ENCODE data around the gene PLIN5.
"Not testable (repeated sequence)": the region's sequence is repeated elsewhere in the genome, so short reads cannot be mapped to it uniquely, and the experiment has no call there.

Gene PLIN5

DNA sequence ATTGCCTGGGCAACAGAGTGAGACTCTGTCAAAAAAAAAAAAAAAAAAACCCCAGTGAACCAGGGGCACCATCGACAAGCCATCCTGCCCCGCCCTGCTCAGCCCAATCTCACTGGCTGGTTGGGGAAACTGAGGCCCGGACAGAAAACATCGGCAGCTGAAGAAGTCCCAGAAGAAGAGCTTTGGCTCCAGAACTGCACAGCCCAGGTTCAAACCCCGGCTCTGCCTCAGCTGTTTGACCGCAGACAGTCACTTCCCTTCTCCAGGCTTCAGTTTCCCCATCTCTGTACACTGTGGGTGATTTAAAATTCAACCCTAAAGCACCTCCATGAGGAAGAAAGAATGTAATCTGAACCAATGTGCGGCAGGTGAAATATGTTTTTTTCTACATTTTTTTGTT, 33.9 kb upstream of the PLIN5 start:
- DNase-seq (ENCODE audit: low read depth in 2 of 3, low spot score in 1 of 3) = no peak

GRCh38 chr19:4567584-4568071, 32.6 kb upstream of the PLIN5 start:
- peak; percentile 50 to 80 (median 52) for DNase-seq (ENCODE audit: low read depth in 2 of 3, low spot score in 1 of 3)

DNA sequence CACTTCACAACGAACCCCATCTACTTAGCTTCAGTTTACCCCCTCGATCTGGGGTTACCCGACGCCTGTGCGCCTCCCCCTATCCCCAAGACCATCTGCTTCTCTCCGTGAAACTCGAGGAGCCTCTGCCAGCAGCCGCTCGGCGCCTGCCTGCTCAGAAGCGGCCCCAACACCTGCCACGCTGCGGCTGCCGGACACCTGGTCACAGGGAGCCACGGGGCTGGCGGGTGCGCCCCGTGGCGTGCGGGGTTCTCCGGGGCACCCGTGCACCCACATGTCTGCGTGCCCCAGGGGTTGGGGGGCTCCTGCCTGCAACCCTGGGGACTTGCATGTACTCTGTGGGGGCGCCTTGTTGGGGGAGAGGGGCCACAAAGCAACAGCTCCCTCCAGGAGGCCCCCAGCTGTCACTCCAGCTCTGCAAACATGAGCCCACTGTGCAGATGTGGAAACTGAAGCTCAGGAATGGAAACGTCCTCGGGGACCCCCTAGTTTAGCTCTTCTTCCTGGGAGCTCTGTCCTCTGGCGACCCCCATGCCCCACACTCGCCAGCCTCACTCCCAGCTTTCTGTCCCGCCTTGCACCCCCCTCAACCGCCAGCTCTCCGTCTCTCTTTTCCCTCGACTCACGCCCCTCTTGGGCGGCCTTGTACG, 31.5 kb upstream of the PLIN5 start:
- DNase-seq (ENCODE audit: low read depth in 2 of 3, low spot score in 1 of 3) = no peak

DNA sequence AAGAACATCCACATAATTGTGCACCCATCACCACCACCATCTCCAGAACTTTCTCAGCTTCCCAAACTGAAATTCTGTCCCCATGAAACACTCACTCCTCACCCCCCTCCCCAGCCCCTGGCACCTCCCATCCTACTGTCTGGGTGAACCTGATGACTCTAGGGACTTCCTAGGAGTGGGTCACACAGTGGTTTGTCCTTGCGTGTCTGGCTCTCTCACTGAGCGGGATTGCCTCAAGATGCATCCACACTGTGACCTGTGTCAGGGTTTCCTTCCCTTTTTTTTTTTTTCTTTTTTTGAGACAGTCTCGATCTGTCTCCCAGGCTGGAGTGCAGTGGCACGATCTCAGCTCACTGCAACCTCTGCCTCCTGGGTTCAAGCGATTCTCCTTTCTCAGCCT, 28.5 kb upstream of the PLIN5 start:
- not testable (repeated sequence) for DNase-seq (ENCODE audit: low read depth in 2 of 3, low spot score in 1 of 3)

DNA sequence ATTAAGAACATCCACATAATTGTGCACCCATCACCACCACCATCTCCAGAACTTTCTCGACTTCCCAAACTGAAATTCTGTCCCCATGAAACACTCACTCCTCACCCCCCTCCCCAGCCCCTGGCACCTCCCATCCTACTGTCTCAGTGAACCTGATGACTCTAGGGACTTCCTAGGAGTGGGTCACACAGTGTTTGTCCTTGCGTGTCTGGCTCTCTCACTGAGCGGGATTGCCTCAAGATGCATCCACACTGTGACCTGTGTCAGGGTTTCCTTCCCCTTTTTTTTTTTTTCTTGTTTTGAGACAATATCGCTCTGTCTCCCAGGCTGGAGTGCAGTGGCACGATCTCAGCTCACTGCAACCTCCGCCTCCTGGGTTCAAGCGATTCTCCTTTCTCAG, 27.1 kb upstream of the PLIN5 start:
- DNase-seq (ENCODE audit: low read depth in 2 of 3, low spot score in 1 of 3) = not testable (repeated sequence)

GRCh38 chr19:4559569-4559968, 24.5 kb upstream of the PLIN5 start, which contains the start of gene SEMA6B:
SEMA6B (minus strand) TSS chr19:4559684; CDS start chr19:4558457, 1,227 bp downstream.
- DNase-seq (ENCODE audit: low read depth in 2 of 3, low spot score in 1 of 3) = no peak

DNA sequence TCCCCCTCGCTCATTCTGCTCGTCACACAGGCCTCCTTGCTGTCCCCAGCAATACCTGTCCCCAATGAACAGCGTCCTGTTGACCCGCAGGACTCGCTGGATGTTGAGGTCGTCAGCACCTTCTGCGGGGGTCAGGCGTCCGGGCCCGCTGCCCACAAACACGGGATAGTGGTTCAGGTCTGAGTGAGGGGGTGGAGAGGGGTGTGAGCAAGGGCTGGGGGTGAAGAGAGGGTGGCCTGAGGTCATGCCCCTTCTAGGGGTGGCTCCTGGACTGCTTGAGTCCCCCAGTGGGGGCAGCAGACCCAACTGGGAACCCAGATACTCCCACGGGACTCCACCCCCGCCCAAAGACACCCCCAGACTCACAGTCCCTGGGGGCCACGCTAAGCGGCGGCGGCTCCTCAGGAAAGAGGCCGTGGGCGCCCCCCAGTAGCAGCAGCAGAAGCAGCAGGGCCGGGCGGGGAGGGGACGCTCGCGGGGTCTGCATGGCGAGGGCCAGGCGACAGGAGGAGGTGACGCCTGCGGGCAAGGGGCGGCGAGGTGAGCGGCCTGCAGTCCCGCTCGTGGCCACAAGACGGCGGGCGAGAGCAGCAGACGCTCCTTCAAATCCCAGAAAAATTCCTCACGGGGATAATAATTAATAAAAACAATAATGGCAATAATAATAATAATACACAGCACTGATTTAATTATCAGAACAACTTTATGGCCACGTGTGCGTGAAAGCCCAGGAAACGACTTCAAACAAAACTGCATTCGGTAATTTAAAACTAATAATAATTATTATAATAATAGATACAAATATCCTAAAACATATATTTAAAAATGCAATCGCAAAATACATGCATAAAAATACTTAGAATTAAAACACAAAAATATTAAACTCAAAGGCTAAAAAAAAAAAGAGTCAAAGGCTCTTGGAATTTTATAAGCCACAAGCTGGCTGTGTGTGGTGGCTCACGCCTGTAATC, 23.2 kb upstream of the PLIN5 start:
- DNase-seq (ENCODE audit: low read depth in 2 of 3, low spot score in 1 of 3) = peak in 2 of 3 donors; percentile 18 to 35

DNA sequence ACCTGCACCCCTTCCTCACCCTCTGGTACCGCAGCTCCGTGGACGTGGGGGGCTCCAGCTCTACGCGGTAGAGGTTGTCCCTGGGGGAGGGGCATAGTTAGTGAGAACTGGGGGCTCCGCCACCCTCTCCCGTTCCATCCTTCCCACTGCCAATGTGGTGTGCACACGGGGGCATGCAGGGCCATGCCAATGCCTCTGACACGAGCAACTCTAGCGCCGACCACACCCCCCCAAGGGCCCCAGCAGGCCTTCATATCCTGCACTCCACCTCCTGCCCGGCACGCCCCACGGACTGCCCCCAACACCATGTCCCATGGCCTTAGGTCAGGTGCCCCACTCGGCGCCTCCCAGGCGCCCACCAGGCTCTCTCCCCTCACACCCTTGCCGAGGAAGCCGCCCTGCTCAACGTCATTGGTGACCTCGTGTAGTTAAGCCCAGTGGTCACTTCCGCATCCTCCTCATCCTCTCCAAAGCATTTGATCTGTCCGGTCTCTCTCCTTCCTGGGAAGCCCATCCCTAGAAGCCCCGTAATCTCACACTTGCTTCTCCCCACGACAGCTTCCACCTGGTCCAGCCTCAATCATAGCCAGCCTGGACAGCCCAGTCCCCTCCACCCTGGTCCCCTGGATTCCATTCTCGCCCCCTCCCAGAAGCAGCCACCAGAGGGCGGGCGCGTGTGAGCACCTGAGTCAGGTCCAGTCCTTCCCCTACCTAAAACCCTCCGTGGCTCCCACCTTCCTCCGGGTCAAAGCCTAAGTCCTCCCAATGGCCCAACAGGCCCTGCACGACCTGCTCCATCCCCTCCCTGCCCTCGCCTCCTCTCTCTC, 22.3 kb upstream of the PLIN5 start:
- peak in 1 of 3 donors; percentile 21 for DNase-seq (ENCODE audit: low read depth in 2 of 3, low spot score in 1 of 3)

DNA sequence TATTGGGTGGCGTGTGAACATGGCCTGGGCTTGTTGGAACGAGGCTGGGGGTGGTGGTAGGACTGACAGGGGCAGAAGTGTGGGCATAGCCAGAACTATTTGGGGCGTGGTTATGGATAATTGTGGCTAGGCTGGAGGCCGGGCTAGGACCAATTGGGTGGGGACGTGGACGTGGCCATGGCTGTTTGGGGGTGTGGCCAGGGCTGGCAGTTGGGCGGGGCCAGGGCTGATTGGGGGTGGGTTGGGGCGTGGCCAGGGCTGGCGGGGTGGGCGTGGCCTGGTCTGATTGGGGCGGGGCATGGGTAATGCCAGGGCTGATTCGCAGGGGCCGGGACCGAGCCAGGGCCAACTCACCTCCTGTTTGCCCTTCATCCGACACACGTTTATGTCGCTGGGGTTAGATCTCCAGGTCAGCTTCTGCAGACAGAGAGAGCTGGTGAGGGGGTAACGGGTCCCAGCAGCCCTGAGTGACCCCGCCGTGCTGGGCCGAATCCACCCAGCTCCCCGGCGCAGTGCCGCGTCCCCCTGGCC, 21.6 kb upstream of the PLIN5 start:
- DNase-seq (ENCODE audit: low read depth in 2 of 3, low spot score in 1 of 3) = peak in 2 of 3 donors; percentile 26 to 27

GRCh38 chr19:4555657-4556561, 20.9 kb upstream of the PLIN5 start:
- no peak for DNase-seq (ENCODE audit: low read depth in 2 of 3, low spot score in 1 of 3)

DNA sequence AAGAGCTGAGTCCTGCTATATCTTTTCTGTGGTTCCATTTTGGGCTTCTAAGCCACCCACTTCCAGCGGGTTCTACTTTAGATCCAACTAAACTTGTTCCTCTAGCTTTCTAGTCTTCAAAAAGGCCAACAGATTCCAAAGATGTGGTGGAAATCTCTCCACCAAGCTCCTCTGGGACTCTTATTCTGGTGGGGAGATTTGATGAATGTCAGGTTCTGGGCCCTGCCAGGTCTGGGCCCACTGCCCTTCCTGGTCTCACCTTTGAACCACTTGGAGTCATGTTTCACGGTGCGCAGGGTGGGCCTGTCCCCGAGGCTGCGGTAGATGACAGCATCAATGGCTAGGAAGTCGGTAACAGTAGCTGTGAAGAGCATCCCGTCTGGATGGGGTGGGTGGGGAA, 19.7 kb upstream of the PLIN5 start:
- DNase-seq (ENCODE audit: low read depth in 2 of 3, low spot score in 1 of 3) = no peak

DNA sequence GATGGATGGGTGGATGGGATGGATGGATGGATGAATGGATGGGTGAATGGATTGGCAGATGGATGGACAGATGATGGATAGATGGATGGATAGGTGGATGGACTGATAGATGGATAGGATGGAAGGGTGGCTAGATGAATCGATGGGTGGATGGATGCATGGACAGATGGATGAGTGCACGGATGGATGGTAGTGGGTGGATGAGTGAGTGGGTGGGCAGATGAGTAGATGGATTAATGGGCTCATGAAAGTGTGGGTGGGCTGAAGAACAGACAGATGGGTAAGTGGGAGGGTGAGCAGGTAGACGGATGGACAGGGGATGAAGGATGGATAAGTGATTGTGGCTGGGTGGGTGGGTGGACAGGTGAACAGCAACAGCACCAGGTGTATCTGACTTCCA, 18.8 kb upstream of the PLIN5 start:
- DNase-seq (ENCODE audit: low read depth in 2 of 3, low spot score in 1 of 3) = no peak

DNA sequence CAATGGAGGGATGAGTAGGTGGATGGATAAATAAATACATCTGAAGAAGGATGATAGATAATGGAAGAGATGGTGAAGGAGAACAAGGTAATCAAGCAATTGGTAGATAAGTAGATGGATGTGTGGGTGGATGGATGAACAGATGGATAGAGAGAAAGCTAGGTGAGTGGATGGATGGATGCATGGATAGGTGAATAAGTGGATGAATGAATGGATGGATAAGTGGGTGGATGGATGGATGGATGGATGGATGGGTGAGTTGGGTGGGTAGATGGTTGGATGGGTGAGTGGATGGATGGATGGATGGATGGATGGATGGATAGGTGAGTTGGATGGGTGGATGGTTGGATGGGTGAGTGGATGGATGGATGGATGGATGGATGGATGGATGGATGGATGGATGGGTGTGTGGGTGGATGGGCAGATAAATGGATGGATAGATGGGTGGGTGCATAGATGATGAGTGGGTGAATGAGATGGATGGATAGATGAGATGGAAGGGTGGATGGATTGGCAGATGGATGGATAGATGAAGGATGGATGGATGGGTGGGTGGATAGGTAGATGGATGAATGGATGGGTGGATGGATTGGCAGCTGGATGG, 18.2 kb upstream of the PLIN5 start:
- DNase-seq (ENCODE audit: low read depth in 2 of 3, low spot score in 1 of 3) = no peak

GRCh38 chr19:4552525-4552819, 17.4 kb upstream of the PLIN5 start:
- DNase-seq (ENCODE audit: low read depth in 2 of 3, low spot score in 1 of 3) = no peak

- DNase-seq (ENCODE audit: low read depth in 2 of 3, low spot score in 1 of 3) = no peak
Measured at GRCh38 chr19:4550479-4551050, 15.5 kb upstream of the PLIN5 start.

DNA sequence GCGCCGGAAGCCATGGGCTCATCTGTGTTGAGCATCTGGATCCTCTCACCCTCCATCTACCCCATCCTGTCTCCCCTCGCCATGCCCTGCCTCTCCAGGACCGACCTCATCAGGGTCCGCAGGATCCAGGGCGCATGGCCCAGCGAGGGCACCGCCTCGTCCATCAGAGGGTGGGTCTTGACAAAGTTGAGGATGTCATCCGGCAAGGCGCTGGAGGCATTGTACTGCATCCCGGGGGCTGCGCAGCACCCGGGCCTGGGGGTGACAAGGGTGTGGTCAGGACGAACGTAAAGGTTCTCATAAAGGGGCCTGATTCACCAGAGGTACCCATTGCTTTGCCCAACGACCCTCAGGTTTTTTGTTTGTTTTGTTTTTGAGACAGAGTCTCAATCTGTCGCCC, 15.0 kb upstream of the PLIN5 start:
- no peak for DNase-seq (ENCODE audit: low read depth in 2 of 3, low spot score in 1 of 3)

- DNase-seq (ENCODE audit: low read depth in 2 of 3, low spot score in 1 of 3) = no peak
Measured at GRCh38 chr19:4548238-4548584, 13.2 kb upstream of the PLIN5 start.

- DNase-seq (ENCODE audit: low read depth in 2 of 3, low spot score in 1 of 3) = no peak
Measured at GRCh38 chr19:4547303-4548237, 12.5 kb upstream of the PLIN5 start.

Data from stimulated activated CD4-positive, alpha-beta T cell treated with anti-CD3 and anti-CD28 coated beads, Interleukin-12 subunit alpha, Interleukin-12 subunit beta, amount 100 ng/mL, for 48 hours (primary cell).